Measurements from ENCODE around the gene KDELR1.

KDELR1 gene

DNA sequence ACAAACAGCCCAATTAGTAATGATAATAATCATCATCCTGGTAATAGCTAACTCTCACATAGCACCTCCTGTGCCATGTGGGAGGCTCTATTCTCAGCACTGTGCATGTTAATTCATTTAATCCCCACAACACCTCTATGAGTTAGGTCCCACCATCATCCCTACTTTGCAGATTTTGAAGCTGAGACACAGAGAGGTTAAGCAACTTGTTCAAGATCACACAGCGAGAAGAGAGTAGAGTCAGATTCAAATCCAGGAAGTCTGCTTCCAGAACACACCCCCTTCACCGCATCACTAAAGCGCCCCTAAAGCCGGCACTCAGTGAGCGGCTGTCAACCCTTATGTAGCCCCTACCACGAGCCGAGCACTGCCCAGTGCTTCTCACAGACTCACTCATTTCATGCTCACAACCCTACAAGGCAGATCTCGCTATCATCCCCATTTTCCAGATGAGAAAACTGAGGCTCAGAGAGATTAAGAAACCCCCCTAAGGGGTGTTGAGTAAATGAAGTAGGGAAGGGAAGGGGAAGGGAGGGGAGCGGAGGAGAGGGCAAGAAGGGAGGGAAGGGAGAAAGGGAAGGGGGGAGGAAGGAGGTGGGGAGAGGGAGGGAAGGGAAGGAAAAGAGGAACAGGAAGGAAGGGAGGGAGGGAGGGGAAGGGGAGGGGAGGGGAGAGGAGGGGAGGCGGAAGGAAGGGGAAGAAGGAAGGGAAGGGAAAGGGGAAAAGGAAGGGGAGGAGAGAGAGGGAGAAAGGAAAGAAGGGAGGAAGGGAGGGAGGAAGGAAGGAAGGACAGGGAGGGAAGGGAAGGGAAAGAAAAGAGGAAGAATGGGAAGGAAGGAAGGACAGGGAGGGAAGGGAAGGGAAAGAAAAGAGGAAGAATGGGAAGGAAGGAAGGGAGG, 49.6 kb downstream of the KDELR1 start:
- no peak for DNase-seq

GRCh38 chr19:48340995-48341394, 50.4 kb downstream of the KDELR1 start:
- no peak for DNase-seq

DNA sequence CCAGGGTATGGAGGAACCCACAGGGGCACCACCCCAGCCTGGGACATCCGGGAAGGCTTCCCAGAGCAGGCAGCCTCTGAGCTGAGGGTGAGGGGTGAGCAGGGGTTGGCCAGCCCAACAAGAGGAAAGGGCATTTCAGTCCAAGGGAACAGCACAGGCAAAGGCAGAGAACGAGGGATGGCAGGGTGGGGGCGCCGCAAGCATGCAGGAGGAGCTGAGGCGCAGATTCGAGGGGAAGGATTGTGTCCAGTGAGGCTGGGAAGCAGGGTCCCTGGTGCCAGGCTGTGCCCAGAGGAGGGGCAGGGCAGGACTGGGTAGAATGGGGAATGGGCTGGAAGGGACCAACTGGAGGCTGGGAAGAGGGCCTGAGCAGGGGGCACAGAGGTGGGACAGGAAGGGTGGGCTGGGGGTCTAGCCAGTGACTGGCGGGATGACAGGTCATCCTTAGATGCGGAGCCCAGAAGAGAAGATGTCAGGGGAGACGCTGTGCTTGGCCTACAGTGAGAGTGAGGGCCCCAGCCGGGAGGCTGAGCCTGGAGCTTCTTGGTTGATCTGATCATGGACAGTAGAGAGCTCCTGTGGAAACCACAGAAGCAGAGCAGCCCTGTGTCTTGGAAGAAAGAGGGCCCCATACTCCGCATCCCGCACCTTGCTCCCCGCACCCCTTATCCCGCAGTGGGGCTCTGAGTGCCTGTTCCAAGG, 52.4 kb downstream of the KDELR1 start:
- DNase-seq = no peak

- DNase-seq = no peak
Observed at GRCh38 chr19:48338253-48338755, 53.0 kb downstream of the KDELR1 start.

DNA sequence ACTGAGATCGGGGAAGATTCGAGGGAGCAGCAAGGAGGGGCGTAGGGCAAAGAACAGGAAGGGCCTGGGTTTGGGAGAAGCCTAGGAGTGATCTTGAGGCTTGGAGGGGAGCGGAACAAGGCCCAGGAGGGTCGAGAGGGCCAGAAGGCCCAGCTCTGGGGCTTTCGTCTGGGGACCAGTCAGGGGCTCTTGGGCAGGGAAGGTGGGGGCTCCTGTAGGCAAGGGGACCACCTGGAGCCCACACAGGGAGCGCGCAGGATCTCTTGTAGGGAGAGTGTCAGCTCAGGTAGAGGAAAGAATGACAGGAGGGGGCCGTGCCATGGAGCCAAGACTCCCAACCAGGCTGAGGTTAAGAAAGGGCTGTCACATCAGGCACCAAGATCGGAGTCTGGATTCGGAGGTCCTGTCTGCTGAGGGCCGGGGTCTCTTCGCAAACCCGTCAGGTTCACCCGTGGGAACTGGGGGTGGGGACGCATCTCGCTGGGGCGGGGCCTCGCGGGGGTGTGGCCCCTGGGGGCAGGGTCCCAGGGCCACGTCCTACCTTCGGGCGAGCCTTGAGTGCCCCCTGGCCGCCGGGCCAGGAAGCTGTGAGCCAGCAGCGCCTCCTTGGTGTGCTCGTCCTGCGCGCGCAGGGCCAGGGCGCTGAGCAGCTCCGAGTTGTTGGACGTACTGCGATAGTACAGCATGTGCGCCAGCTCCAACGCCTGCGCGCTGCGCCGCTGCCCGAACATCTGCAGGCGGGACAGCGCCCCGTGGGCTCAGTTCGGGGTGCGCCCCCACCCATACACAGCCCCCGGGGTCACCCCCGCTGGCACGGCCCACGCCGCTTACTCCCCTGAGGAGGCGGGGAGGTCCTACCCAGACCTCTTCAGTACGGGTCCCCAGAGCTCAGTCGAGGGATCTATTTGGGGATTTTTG, 57.6 kb downstream of the KDELR1 start:
- DNase-seq = peak; percentile 91

DNA sequence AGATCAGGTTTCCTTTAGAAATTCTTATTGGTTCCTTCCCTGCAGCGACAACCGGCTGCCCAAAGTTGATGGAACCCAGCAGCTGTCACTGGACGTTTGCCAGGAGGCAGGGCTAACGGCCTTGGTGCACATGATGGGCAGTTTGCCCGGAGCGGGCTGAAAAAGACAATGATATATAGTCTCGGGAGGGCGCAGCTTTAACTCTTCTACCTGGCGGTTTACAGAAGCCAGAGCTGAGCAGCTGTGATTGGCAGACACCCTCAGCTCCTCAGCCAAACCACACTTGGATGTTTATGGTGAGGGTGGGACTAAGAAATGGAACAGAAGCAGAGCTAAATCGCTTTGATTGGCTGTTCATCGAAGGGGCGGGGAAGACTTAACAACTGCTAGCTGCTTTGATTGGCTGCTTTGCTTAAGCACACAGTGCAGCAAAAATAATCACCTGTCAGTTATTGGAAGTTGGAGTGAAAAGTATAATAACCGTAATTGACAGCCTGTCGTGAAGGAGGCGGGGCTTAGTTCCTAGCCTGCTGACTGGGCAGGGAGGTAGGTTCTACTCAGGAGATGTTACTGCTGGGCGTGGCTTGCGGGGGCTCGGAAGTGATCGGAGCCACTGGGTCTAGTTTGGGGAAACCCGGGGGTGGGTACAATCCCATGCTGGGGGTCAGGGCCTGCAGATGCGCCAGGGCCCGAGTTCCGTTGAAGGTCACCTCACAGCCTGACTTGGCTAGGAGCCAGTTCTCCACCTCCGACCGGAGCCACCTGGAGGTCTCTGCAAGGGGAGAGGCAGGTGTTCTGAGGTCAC, 58.5 kb downstream of the KDELR1 start:
- peak; percentile 97 for DNase-seq

Data from fibroblast of upper back skin (primary cell).